Limb (tissue), 2 donors: Measurements from ENCODE around the gene ZDHHC7.
"Not testable (repeated sequence)": the region's sequence is repeated elsewhere in the genome, so short reads cannot be mapped to it uniquely, and the experiment has no call there.

ENCODE experiments used
- DNase-seq, 2 donors: peaks; one replicate each; pipeline ENCODE4 v3.0.0-alpha.2; 2016; ENCODE audit errors: extremely low spot score in 2 of 2

Gene ZDHHC7

GRCh38 chr16:85045077-85045476, 33.7 kb upstream of the ZDHHC7 start:
- no peak for DNase-seq

GRCh38 chr16:85042606-85043005, 31.3 kb upstream of the ZDHHC7 start:
- DNase-seq = no peak

DNA sequence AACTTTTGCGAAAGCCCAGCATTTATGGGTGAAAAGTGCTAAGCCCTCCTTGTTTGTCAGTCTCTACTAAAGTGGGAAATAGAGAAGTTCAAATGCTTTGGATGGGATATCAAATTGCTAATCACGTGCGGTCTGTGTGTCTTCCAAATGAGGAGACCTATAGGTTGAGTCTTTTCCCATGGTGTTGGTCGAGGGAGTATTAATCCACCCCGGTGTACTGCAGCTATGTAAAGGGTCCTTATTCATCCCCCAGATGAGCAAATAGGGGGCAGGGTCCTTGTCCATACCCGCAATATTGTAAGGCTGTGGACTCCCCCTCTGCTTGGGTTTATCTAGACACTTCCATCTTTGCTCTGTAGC, 30.8 kb upstream of the ZDHHC7 start:
- DNase-seq = no peak

GRCh38 chr16:85041219-85042166, 30.2 kb upstream of the ZDHHC7 start:
- DNase-seq = no peak

DNA sequence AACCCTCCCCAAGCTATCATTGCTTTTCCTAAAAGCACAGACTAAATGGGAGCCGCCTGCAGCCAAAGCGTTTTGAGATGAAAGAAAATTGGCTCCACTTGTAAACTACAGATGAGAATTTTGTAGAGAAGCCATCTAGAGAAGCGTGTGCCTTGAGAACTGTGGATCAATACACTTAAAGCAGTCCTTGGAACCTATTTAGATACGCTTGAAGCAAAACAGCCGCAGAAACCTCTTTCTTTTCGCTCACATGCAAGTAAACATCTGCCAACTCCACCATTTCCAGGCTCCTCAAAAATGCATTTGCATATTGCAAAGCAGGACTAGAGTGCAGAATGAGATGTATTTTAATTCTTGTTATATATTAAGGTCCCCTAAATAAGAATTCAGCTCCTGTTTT, 29.4 kb upstream of the ZDHHC7 start:
- no peak for DNase-seq

- no peak for DNase-seq
Observed at GRCh38 chr16:85037721-85038120, 26.4 kb upstream of the ZDHHC7 start.

DNA sequence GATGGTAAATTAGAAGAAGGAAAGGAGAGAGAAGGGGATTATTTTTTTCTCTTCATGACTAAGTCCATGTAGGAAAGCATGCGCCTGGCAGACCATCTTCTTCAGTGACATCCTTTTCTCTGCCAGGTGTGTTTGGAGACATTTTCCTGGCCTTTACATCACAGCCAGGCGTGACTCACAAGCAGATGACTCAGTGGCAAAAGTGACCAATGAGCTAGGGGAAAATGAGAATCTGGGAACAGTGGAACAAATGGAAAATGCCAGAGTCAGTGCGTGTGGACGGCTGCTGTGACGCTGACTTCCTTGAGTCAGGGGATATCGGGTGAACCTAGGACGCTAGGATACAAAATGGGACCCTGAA, 25.7 kb upstream of the ZDHHC7 start:
- DNase-seq = no peak

DNA sequence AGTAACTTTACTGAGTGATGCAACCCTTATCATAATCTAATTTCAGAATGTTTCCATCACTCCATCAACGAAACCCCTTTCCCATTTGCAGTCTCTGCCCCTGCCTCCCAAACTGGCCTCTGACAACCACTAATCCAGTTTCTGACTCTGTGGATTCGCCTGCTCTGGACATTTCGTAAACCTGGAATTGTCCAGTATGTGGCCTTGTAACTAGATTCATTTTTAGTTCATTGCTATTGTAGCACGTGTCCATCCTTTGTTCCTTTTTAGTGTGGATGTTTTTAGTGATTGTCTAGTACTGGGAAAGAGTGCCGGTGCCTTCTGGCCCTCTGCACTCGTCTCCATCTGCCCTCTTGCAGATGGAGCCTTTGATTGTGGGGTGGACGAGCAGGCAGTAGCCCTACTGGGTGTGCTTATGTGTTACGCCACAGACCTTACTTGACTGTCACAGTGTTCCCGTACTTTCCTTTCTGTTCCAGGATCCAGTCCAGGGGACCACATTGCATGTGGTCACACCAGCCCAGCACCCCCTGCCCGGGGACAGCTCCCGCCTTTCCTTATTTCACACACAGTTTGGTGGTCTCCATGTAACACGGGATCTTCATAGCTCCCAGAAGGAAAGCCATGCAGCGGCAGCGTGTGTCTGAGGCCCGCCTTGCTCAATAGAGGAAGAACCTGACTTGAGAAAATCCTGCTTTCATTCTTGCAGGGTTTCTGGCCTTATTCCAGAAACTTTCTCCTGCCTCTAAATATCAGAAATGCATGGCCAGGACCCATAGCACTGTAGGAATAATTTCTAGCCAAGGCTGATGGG, 25.1 kb upstream of the ZDHHC7 start:
- no peak for DNase-seq

DNA sequence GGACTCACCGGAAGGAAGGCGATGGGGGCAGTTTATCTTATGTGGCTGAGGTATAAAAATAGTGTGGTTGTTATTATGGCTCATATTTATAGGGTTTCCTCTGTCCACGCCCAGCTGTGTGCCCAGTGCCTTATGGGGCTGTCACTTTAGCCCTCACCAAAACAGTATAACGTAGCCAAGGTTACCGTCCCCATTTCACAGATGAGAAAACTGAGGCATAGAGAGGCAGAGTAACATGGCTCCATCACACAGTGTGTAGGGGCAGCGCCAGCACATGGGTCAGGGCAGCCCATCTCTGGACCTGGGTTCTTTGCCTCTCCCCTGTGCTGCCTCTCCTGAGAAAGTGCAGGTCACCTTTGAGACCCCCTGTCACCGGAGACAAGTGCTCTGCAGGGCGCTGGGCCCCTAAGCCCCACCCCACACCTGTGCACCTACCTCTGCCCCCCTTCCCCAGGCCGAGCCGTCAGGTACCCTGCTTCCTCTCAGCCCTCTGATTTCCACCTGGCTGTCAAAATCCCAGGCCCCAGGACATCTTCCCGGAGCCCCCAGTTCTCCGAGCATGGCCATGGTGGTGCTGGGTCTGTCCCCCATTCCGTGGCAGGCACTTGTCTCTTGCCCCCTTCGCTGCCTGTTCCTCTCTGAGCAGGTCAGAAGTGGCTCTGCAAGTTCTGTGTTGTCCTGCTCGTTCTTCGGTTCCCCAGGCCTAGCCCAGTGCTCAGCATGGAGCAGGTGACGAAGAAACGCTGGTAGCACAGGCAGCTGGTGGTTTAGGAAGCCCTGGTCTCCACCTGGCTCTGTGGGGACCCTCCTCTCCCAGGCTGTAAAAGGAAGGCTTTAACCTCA, 23.5 kb upstream of the ZDHHC7 start:
- no peak for DNase-seq

GRCh38 chr16:85033171-85033570, 21.8 kb upstream of the ZDHHC7 start:
- DNase-seq = no peak

- DNase-seq = not testable (repeated sequence)
Observed at GRCh38 chr16:85032187-85032586, 20.9 kb upstream of the ZDHHC7 start.

DNA sequence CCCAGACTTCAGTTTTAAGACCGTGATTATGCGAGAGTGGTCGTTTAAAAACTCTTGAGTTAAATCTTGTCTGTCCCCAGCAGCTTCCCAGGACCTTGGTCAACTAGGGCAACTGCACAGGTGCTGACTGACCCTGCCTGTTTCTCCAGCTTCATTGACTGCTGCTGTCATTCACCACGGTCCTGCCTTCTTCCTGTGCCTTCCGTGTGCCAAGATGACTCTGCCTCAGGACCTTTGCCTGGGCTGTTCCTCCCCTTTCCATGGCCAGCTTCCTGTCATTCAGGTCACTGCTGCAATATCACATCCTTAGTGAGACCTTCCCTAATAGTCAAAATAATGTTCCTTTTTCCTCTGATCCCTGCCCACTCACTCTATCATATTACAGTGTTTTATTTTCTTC, 20.1 kb upstream of the ZDHHC7 start:
- DNase-seq = no peak

DNA sequence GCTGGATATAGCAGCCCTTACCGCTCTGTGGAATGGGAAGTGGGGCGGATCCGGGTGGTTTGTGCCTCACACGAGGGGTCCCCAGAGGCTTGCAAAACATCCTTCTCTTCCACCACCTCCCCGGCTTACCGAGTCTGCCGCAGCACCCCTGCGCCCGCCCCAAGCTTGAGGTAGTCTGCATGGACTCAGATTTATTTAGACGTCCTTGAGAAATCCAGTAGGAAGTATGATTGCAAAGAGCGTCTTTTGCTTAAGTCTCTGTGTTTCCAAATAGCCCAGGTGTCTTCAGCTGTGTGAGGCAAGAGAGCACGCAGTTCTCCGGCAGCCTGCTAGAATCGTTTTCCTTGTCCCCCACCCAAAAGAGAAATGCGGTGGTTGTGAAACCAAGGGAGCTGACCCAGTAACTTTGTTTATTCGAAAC, 18.7 kb upstream of the ZDHHC7 start:
- DNase-seq = no peak

GRCh38 chr16:85029408-85029784, 18.1 kb upstream of the ZDHHC7 start:
- no peak for DNase-seq

GRCh38 chr16:85028685-85029407, 17.5 kb upstream of the ZDHHC7 start:
- DNase-seq = no peak

- DNase-seq = no peak
Observed at GRCh38 chr16:85027958-85028684, 16.8 kb upstream of the ZDHHC7 start.

- DNase-seq = peak; percentile 93 to 98
Observed at GRCh38 chr16:85027349-85027957, 16.1 kb upstream of the ZDHHC7 start, which contains the start of gene KIAA0513. KIAA0513 (plus strand) TSS chr16:85027795; CDS start chr16:85067072, 39,277 bp downstream.

- DNase-seq = no peak
Observed at GRCh38 chr16:85026703-85027102, 15.4 kb upstream of the ZDHHC7 start.

DNA sequence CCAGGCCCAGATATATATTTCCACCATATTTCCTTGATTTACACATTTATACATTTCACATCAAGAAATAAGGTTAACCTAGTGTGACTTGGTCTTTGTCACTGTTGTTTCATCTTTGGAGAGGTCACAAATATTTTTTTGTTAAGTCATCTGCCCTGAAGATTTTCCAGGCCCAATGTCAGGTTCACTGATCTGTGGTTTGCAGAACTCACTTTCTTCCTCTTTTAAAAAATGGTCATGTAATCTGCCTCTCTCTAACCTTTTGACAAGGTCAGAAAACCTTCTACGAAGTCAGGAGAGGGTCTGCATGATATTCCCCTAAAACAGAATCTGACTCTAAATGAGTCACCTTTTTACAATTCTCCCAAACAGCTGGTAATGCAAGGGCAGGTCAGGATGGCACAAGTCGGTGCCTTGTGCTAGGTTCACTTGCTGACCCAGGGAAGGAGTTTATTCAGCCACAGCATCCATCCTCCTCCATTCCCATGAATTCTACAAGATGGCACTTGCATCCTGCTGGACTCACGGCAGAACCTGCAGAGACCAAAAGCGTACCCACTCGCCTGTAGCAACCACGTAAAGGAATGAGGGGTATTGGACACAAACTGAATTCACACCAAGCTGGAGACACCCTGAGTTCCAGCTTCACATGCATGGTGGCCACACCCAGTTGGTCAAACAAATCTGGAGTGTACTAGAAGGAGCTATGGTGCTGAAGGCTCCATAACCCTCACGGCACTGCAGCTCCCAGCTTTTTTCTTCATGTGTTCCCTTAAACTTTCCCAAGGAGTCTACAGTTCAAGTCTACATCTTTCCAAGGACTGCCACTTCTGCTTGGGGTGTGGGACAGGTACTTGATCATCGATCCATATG, 14.7 kb upstream of the ZDHHC7 start:
- no peak for DNase-seq
